H9 (cell line): ENCODE measurements around the gene OR6B1. TPM values are rescaled to one million over a fixed set of nuclear protein-coding genes. Genes with fewer than 3 reads are reported as not detected.
"Not testable (repeated sequence)": the region's sequence is repeated elsewhere in the genome, so short reads cannot be mapped to it uniquely, and the experiment has no call there.

Experiments
- DNase-seq: peaks from one replicate; pipeline ENCODE4 v3.0.0-alpha.2; 2017
- H2AFZ ChIP-seq: one replicate; pipeline ENCODE4 v1.6.1; 2013; ENCODE audit warnings: mild to moderate bottlenecking, low read length, control low read depth, moderate library complexity
- H2AK5ac ChIP-seq: 2 replicates; pipeline ENCODE4 v1.6.1; 2013; ENCODE audit warnings: low read length, control low read depth, mixed read lengths; ENCODE audit not compliant: insufficient read length
- H2BK120ac ChIP-seq: one replicate; pipeline ENCODE4 v1.6.1; 2013; ENCODE audit warnings: low read depth, mild to moderate bottlenecking, low read length, control low read depth, inconsistent platforms; ENCODE audit not compliant: poor library complexity, severe bottlenecking
- H2BK12ac ChIP-seq: 2 replicates; pipeline ENCODE4 v1.6.1; 2013; ENCODE audit warnings: low read length, control low read depth, mixed read lengths, low read depth; ENCODE audit not compliant: insufficient read length
- H2BK15ac ChIP-seq: 2 replicates; pipeline ENCODE4 v1.6.1; 2013; ENCODE audit warnings: low read depth, low read length, control low read depth
- H2BK20ac ChIP-seq: one replicate; pipeline ENCODE4 v1.6.1; 2013; ENCODE audit warnings: low read depth, mild to moderate bottlenecking, low read length, control low read depth, inconsistent platforms; ENCODE audit not compliant: poor library complexity, severe bottlenecking
- H2BK5ac ChIP-seq: 2 replicates; pipeline ENCODE4 v1.6.1; 2013; ENCODE audit warnings: low read length, control low read depth, mixed read lengths; ENCODE audit not compliant: insufficient read length
- H3K14ac ChIP-seq: 2 replicates; pipeline ENCODE4 v1.6.1; 2013; ENCODE audit warnings: low read length, control low read depth; ENCODE audit not compliant: insufficient read depth
- H3K18ac ChIP-seq: 2 replicates; pipeline ENCODE4 v1.6.1; 2013; ENCODE audit warnings: low read depth, mild to moderate bottlenecking, mixed read lengths, low read length, control low read depth; ENCODE audit not compliant: insufficient read length
- H3K23ac ChIP-seq: 2 replicates; pipeline ENCODE4 v1.6.1; 2013; ENCODE audit warnings: low read length, control low read depth, mixed read lengths, low read depth; ENCODE audit not compliant: insufficient read length
- H3K23me2 ChIP-seq: 2 replicates; pipeline ENCODE4 v1.6.1; 2013; ENCODE audit warnings: low read depth, mild to moderate bottlenecking, mixed read lengths, low read length, control low read depth; ENCODE audit not compliant: insufficient read length, poor library complexity, severe bottlenecking
- H3K27ac ChIP-seq: 2 replicates; pipeline ENCODE4 v1.5.1; 2013; ENCODE audit warnings: low read length, control low read depth, mixed read lengths, low read depth; ENCODE audit not compliant: insufficient read length
- H3K27me3 ChIP-seq: 2 replicates; pipeline ENCODE4 v1.6.1; 2013; ENCODE audit warnings: low read length, control low read depth, inconsistent platforms; ENCODE audit not compliant: insufficient read depth
- H3K4ac ChIP-seq: 2 replicates; pipeline ENCODE4 v1.6.1; 2013; ENCODE audit warnings: low read depth, mild to moderate bottlenecking, control low read depth, inconsistent platforms, low read length, moderate library complexity
- H3K4me1 ChIP-seq: 2 replicates; pipeline ENCODE4 v1.6.1; 2013; ENCODE audit warnings: low read length, control low read depth, inconsistent platforms; ENCODE audit not compliant: insufficient read depth
- H3K4me2 ChIP-seq: 2 replicates; pipeline ENCODE4 v1.6.1; 2013; ENCODE audit warnings: low read length, control low read depth, mixed read lengths; ENCODE audit not compliant: insufficient read length, insufficient read depth
- H3K56ac ChIP-seq: 2 replicates; pipeline ENCODE4 v1.6.1; 2013; ENCODE audit warnings: low read depth, mild to moderate bottlenecking, mixed read lengths, low read length, control low read depth; ENCODE audit not compliant: insufficient read length
- H3K79me1 ChIP-seq: 2 replicates; pipeline ENCODE4 v1.6.1; 2013; ENCODE audit warnings: low read depth, mild to moderate bottlenecking, moderate library complexity, low read length, control low read depth, inconsistent platforms; ENCODE audit not compliant: insufficient read depth, poor library complexity, severe bottlenecking
- H3K79me2 ChIP-seq: 2 replicates; pipeline ENCODE4 v1.6.1; 2013; ENCODE audit warnings: low read length, control low read depth, inconsistent platforms; ENCODE audit not compliant: insufficient read depth
- H3K9ac ChIP-seq: 2 replicates; pipeline ENCODE4 v1.6.1; 2013; ENCODE audit warnings: low read length, control low read depth, mixed read lengths; ENCODE audit not compliant: insufficient read length; ENCODE audit errors: extremely low read depth
- H3K9me3 ChIP-seq: one replicate; pipeline ENCODE4 v1.6.1; 2013; ENCODE audit warnings: low read depth, low read length, inconsistent platforms; ENCODE audit not compliant: control insufficient read depth
- H3T11ph ChIP-seq: one replicate; pipeline ENCODE4 v1.6.1; 2013; ENCODE audit warnings: mild to moderate bottlenecking, low read length, control low read depth, inconsistent platforms
- H4K20me1 ChIP-seq: one replicate; pipeline ENCODE4 v1.6.1; 2013; ENCODE audit not compliant: control insufficient read depth, insufficient read length, insufficient read depth
- H4K5ac ChIP-seq: 2 replicates; pipeline ENCODE4 v1.6.1; 2013; ENCODE audit warnings: low read depth, mild to moderate bottlenecking, mixed read lengths, low read length, control low read depth; ENCODE audit not compliant: insufficient read length
- H4K8ac ChIP-seq: replicated peaks from 2 replicates; pipeline ENCODE4 v1.6.1; 2013; ENCODE audit warnings: low read length, control low read depth, mixed read lengths, low read depth; ENCODE audit not compliant: insufficient read length
- H4K91ac ChIP-seq: 2 replicates; pipeline ENCODE4 v1.6.1; 2013; ENCODE audit warnings: low read depth, mild to moderate bottlenecking, moderate library complexity, mixed read lengths, low read length, control low read depth; ENCODE audit not compliant: insufficient read length
- H3K27ac Mint-ChIP-seq, 3 experiments: 2 replicates in 2 of 3; 3 replicates in 1 of 3; pipeline ENCODE4 v1.8.0; 2020 to 2021; ENCODE audit warnings: mixed read lengths in 3 of 3, mild to moderate bottlenecking in 1 of 3, moderate library complexity in 1 of 3
- H3K27me3 Mint-ChIP-seq: 2 replicates; pipeline ENCODE4 v1.8.0; 2021; ENCODE audit warnings: low read depth, mild to moderate bottlenecking, moderate library complexity, mixed read lengths
- H3K36me3 Mint-ChIP-seq, 3 experiments: 2 replicates in 2 of 3; 3 replicates in 1 of 3; pipeline ENCODE4 v1.8.0; 2020 to 2021; ENCODE audit warnings: low read depth in 3 of 3, mixed read lengths in 3 of 3; ENCODE audit not compliant: insufficient read depth in 1 of 3
- H3K4me1 Mint-ChIP-seq, 2 experiments: 2 replicates each; pipeline ENCODE4 v1.8.0; 2020; ENCODE audit warnings: mixed read lengths in 2 of 2
- H3K4me3 Mint-ChIP-seq, 2 experiments: 2 replicates in 1 of 2; 3 replicates in 1 of 2; pipeline ENCODE4 v1.8.0; 2020 to 2021; ENCODE audit warnings: mild to moderate bottlenecking in 2 of 2, mixed read lengths in 2 of 2, moderate library complexity in 1 of 2
- H3K9me3 Mint-ChIP-seq, 2 experiments: 2 replicates in 1 of 2; 3 replicates in 1 of 2; pipeline ENCODE4 v1.8.0; 2020; ENCODE audit warnings: mild to moderate bottlenecking in 2 of 2, mixed read lengths in 2 of 2, moderate library complexity in 1 of 2
- WGBS: extraction: QIAGEN DNeasy Blood & Tissue Kit; methylation state at CpG from one replicate; pipeline ENCODE4 v1.1.7; 2013; ENCODE audit warnings: missing lambda C conversion rate, low lambda C conversion rate, mixed read lengths; ENCODE audit not compliant: insufficient read length; ENCODE audit errors: extremely low coverage; 5-methylcytosine and 5-hydroxymethylcytosine counted together
- total RNA-seq: library from RNA; stranded (reverse); gene quantifications from 2 replicates; pipeline ENCODE4 v1.2.1, GENCODE V29; 2021

The OR6B1 gene
- total RNA-seq, 1 experiment from 2014 or later = not detected

- not testable (repeated sequence) for H3K4me1 ChIP-seq, H3K23ac ChIP-seq, H3K79me2 ChIP-seq, H4K91ac ChIP-seq, H3K14ac ChIP-seq, H3K4ac ChIP-seq, H4K5ac ChIP-seq, H3T11ph ChIP-seq, H2AK5ac ChIP-seq, H3K56ac ChIP-seq, H4K20me1 ChIP-seq, H2BK20ac ChIP-seq, H3K27ac ChIP-seq, H2BK120ac ChIP-seq, H3K4me1 Mint-ChIP-seq, H3K79me1 ChIP-seq, H4K8ac ChIP-seq, H3K4me2 ChIP-seq, H3K27me3 ChIP-seq, DNase-seq, H2AFZ ChIP-seq, H2BK15ac ChIP-seq, H3K4me3 Mint-ChIP-seq, H3K23me2 ChIP-seq, H2BK12ac ChIP-seq, H2BK5ac ChIP-seq, H3K27ac Mint-ChIP-seq, H3K9ac ChIP-seq, H3K18ac ChIP-seq, H3K27me3 Mint-ChIP-seq
- no CpG with 5 or more reads among the region's 1 CpG for WGBS
- peaks cover 35 to 36% of the 10 kb centered on the region in 2 experiments for H3K9me3 Mint-ChIP-seq
- peaks cover 12% of the 10 kb centered on the region for H3K9me3 ChIP-seq
- peaks cover 12 to 22% (median 18%) of the 10 kb centered on the region in 3 experiments for H3K36me3 Mint-ChIP-seq
Measured at GRCh38 chr7:144010821-144011220, 10.7 kb downstream of the OR6B1 start.
